ENCODE results near the gene RBM25. TPM values are rescaled to one million over a fixed set of nuclear protein-coding genes. Genes with fewer than 3 reads are reported as not detected.
"Not testable (repeated sequence)": the region's sequence is repeated elsewhere in the genome, so short reads cannot be mapped to it uniquely, and the experiment has no call there.

RBM25 gene
- total and polyA plus RNA-seq, 7 experiments from 2014 or later, result 43.0 to 168 (median 130) TPM

- H3K4me1 Mint-ChIP-seq, result peaks cover 0 to 9% (median 0%) of the 10 kb centered on the region in 7 donors
- no peaks in the 10 kb centered on the region for H3K9me3 ChIP-seq (ENCODE audit: control insufficient read depth in 2 of 3, low read length in 3 of 3)
- no peak overlapping the region for H3K4me3 Mint-ChIP-seq
- ChIA-PET POLR2A (interaction anchor here (1.4 kb wide), 1 partner anchor 32 kb away, joined by 4 read pairs; the partner anchor contains the start of gene PSEN1), CTCF (no interaction called here)
- ATAC-seq (no peak), DNase-seq (no peak)
- H3K4me3 ChIP-seq (ENCODE audit: low read length), result no peak overlapping the region
- no peaks in the 10 kb centered on the region for H3K9me3 Mint-ChIP-seq
- H3K27me3 ChIP-seq (ENCODE audit: control insufficient read depth in 2 of 2, insufficient read depth in 2 of 2, low read length in 2 of 2), result no peaks in the 10 kb centered on the region
- H3K4me1 ChIP-seq (ENCODE audit: control insufficient read depth in 2 of 2, insufficient read depth in 2 of 2, low read length in 2 of 2), result no peaks in the 10 kb centered on the region
- H3K27ac ChIP-seq (ENCODE audit: low read depth, low read length), result no peak overlapping the region
- peaks cover 24 to 65% (median 39%) of the 10 kb centered on the region in 5 donors for H3K36me3 Mint-ChIP-seq
- no peak overlapping the region for H3K27ac Mint-ChIP-seq
- H3K36me3 ChIP-seq (ENCODE audit: control insufficient read depth in 2 of 3, insufficient read depth in 3 of 3, low read length in 3 of 3), result peaks cover 7 to 56% (median 8%) of the 10 kb centered on the region in 3 experiments
- no peaks in the 10 kb centered on the region for H3K27me3 Mint-ChIP-seq
- intact Hi-C loops (cut with micrococcal nuclease), result no loop called here
Observed at GRCh38 chr14:73168274-73168673, 109.9 kb downstream of the RBM25 start.

GRCh38 chr14:73168691-73169090 is 110.4 kb downstream of the RBM25 start:
- Histone ChIP-seq H3K36me3 (ENCODE audit: control insufficient read depth in 2 of 3, insufficient read depth in 3 of 3, low read length in 3 of 3) (peaks cover 7 to 57% (median 8%) of the 10 kb centered on the region in 3 experiments), H3K4me1 (ENCODE audit: control insufficient read depth in 2 of 2, insufficient read depth in 2 of 2, low read length in 2 of 2) (no peaks in the 10 kb centered on the region), H3K27ac (ENCODE audit: low read depth, low read length) (no peak overlapping the region), H3K4me3 (ENCODE audit: low read length) (no peak overlapping the region), H3K9me3 (ENCODE audit: control insufficient read depth in 2 of 3, low read length in 3 of 3) (no peaks in the 10 kb centered on the region), H3K27me3 (ENCODE audit: control insufficient read depth in 2 of 2, insufficient read depth in 2 of 2, low read length in 2 of 2) (no peaks in the 10 kb centered on the region)
- POLR2A ChIA-PET, result no interaction called here
- Mint-ChIP-seq H3K36me3 (peaks cover 21 to 65% (median 39%) of the 10 kb centered on the region in 5 donors), H3K4me1 (peaks cover 0 to 9% (median 0%) of the 10 kb centered on the region in 7 donors), H3K27ac (no peak overlapping the region), H3K4me3 (peak overlapping the region in 1 of 10 donors; percentile 45), H3K27me3 (no peaks in the 10 kb centered on the region), H3K9me3 (no peaks in the 10 kb centered on the region)
- ATAC-seq (no peak), DNase-seq (no peak)
- intact Hi-C loops (cut with micrococcal nuclease), result no loop called here
- CTCF ChIA-PET, result no interaction called here

DNA sequence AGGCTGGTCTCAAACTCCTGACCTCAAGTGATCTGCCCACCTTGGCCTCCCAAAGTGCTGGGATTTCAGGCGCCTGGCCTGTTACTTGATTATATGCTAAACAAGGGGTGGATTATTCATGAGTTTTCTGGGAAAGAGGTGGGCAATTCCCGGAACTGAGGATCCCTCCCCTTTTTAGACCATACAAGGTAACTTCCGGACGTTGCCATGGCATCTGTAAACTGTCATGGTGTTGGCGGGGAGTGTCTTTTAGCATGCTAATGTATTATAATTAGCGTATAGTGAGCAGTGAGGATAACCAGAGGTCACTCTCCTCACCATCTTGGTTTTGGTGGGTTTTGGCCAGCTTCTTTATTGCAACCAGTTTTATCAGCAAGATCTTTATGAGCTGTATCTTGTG is 111.5 kb downstream of the RBM25 start:
- H3K9me3 Mint-ChIP-seq; H3K27me3 Mint-ChIP-seq; H3K4me3 ChIP-seq (ENCODE audit: low read length); H3K4me1 Mint-ChIP-seq; H3K27ac Mint-ChIP-seq; H3K9me3 ChIP-seq (ENCODE audit: control insufficient read depth in 2 of 3, low read length in 3 of 3); H3K4me3 Mint-ChIP-seq; H3K27me3 ChIP-seq (ENCODE audit: control insufficient read depth in 2 of 2, insufficient read depth in 2 of 2, low read length in 2 of 2); H3K27ac ChIP-seq (ENCODE audit: low read depth, low read length); ATAC-seq; POLR2A ChIA-PET; DNase-seq; H3K4me1 ChIP-seq (ENCODE audit: control insufficient read depth in 2 of 2, insufficient read depth in 2 of 2, low read length in 2 of 2): not testable (repeated sequence)
- CTCF ChIA-PET, result interaction anchor here (0.9 kb wide), 1 partner anchor 300 kb away, joined by 3 read pairs; no protein-coding TSS in a partner anchor
- intact Hi-C loops (cut with micrococcal nuclease), result loop anchor here in 1 of 2 donors (5.0 kb wide), 1 partner anchor 127 kb away; no protein-coding TSS in a partner anchor
- peaks cover 21 to 67% (median 35%) of the 10 kb centered on the region in 5 donors for H3K36me3 Mint-ChIP-seq
- H3K36me3 ChIP-seq (ENCODE audit: control insufficient read depth in 2 of 3, insufficient read depth in 3 of 3, low read length in 3 of 3), result peaks cover 7 to 60% (median 8%) of the 10 kb centered on the region in 3 experiments

- ChIA-PET POLR2A (no interaction called here), CTCF (interaction anchor here (0.9 kb wide), 1 partner anchor 299 kb away, joined by 3 read pairs; no protein-coding TSS in a partner anchor)
- Mint-ChIP-seq H3K4me1 (peaks cover 0 to 9% (median 0%) of the 10 kb centered on the region in 7 donors), H3K27ac (peak overlapping the region in 2 of 9 donors; percentile 10 to 57), H3K27me3 (no peaks in the 10 kb centered on the region), H3K36me3 (peaks cover 21 to 69% (median 35%) of the 10 kb centered on the region in 5 donors), H3K9me3 (no peaks in the 10 kb centered on the region), H3K4me3 (no peak overlapping the region)
- Histone ChIP-seq H3K4me1 (ENCODE audit: control insufficient read depth in 2 of 2, insufficient read depth in 2 of 2, low read length in 2 of 2) (no peaks in the 10 kb centered on the region), H3K36me3 (ENCODE audit: control insufficient read depth in 2 of 3, insufficient read depth in 3 of 3, low read length in 3 of 3) (peaks cover 7 to 67% (median 9%) of the 10 kb centered on the region in 3 experiments), H3K27me3 (ENCODE audit: control insufficient read depth in 2 of 2, insufficient read depth in 2 of 2, low read length in 2 of 2) (no peaks in the 10 kb centered on the region), H3K9me3 (ENCODE audit: control insufficient read depth in 2 of 3, low read length in 3 of 3) (no peaks in the 10 kb centered on the region), H3K27ac (ENCODE audit: low read depth, low read length) (no peak overlapping the region), H3K4me3 (ENCODE audit: low read length) (no peak overlapping the region)
- DNase-seq, result no peak
- no peak for ATAC-seq
- intact Hi-C loops (cut with micrococcal nuclease), result loop anchor here in 1 of 2 donors (5.0 kb wide), 1 partner anchor 127 kb away; no protein-coding TSS in a partner anchor
Observed at GRCh38 chr14:73170686-73171085, 112.4 kb downstream of the RBM25 start.

DNA sequence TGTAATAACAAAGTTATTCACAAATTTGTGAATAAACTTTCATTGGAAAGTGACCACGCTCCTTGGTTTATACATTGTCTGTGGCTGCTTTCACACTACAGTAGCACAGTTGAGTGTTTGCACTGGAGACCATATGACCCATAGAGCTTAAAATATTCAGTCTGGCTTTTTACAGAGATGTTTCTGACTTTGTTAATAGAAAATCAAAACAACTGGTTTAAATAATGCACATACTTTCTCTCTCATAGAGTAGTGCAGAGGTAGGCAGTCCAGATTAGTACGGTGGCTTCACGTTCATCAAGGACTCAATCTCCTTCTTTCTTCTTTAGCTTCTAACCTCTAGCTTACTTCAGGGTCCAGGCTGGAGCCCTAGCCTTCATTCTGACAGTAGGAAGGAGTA is 114.2 kb downstream of the RBM25 start:
- no peaks in the 10 kb centered on the region for H3K4me1 ChIP-seq (ENCODE audit: control insufficient read depth in 2 of 2, insufficient read depth in 2 of 2, low read length in 2 of 2)
- no peaks in the 10 kb centered on the region for H3K9me3 Mint-ChIP-seq
- H3K4me1 Mint-ChIP-seq, result peaks cover 0 to 9% (median 0%) of the 10 kb centered on the region in 7 donors
- no peak overlapping the region for H3K27ac ChIP-seq (ENCODE audit: low read depth, low read length)
- H3K27me3 ChIP-seq (ENCODE audit: control insufficient read depth in 2 of 2, insufficient read depth in 2 of 2, low read length in 2 of 2), result no peaks in the 10 kb centered on the region
- no peak overlapping the region for H3K27ac Mint-ChIP-seq
- H3K9me3 ChIP-seq (ENCODE audit: control insufficient read depth in 2 of 3, low read length in 3 of 3), result no peaks in the 10 kb centered on the region
- no peak overlapping the region for H3K4me3 ChIP-seq (ENCODE audit: low read length)
- no peak overlapping the region for H3K4me3 Mint-ChIP-seq
- intact Hi-C loops (cut with micrococcal nuclease), result loop anchor here (2.0 to 5.0 kb wide), 2 partner anchors 125 to 460 kb away; no protein-coding TSS in a partner anchor
- H3K36me3 ChIP-seq (ENCODE audit: control insufficient read depth in 2 of 3, insufficient read depth in 3 of 3, low read length in 3 of 3), result peaks cover 7 to 80% (median 13%) of the 10 kb centered on the region in 3 experiments
- no peaks in the 10 kb centered on the region for H3K27me3 Mint-ChIP-seq
- H3K36me3 Mint-ChIP-seq, result peaks cover 21 to 78% (median 37%) of the 10 kb centered on the region in 5 donors
- DNase-seq (no peak), ATAC-seq (no peak)
- CTCF ChIA-PET, result interaction anchor here (1.9 kb wide), 1 partner anchor 299 kb away, joined by 5 read pairs; no protein-coding TSS in a partner anchor
- POLR2A ChIA-PET, result interaction anchor here (0.6 to 0.8 kb wide), 2 partner anchors 37 to 176 kb away, joined by 3 to 4 read pairs; partner anchors contain the start of gene PSEN1

DNA sequence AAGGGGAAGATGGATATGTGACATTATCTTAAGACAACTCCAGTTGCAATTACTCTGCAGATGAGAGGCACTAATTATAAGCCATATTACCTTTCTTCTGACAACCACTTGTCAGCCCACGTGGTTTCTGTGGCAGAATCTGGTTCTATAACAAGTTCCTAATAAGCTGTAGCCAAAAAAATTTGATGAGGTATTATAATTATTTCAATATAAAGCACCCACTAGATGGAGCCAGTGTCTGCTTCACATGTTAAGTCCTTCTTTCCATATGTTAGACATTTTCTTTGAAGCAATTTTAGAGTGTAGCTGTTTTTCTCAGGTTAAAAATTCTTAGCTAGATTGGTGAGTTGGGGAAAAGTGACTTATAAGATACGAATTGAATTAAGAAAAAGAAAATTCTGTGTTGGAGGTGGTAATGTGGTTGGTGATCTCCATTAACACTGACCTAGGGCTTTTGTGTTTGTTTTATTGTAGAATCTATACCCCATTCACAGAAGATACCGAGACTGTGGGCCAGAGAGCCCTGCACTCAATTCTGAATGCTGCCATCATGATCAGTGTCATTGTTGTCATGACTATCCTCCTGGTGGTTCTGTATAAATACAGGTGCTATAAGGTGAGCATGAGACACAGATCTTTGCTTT is 114.9 kb downstream of the RBM25 start:
- H3K4me3 Mint-ChIP-seq, result no peak overlapping the region
- ATAC-seq (peak; percentile 57), DNase-seq (peak in 5 of 9 donors; percentile 4 to 25 (median 8))
- Histone ChIP-seq H3K36me3 (ENCODE audit: control insufficient read depth in 2 of 3, insufficient read depth in 3 of 3, low read length in 3 of 3) (peaks cover 7 to 86% (median 13%) of the 10 kb centered on the region in 3 experiments), H3K4me3 (ENCODE audit: low read length) (no peak overlapping the region), H3K27me3 (ENCODE audit: control insufficient read depth in 2 of 2, insufficient read depth in 2 of 2, low read length in 2 of 2) (no peaks in the 10 kb centered on the region), H3K4me1 (ENCODE audit: control insufficient read depth in 2 of 2, insufficient read depth in 2 of 2, low read length in 2 of 2) (no peaks in the 10 kb centered on the region), H3K9me3 (ENCODE audit: control insufficient read depth in 2 of 3, low read length in 3 of 3) (no peaks in the 10 kb centered on the region), H3K27ac (ENCODE audit: low read depth, low read length) (no peak overlapping the region)
- peaks cover 0 to 9% (median 0%) of the 10 kb centered on the region in 7 donors for H3K4me1 Mint-ChIP-seq
- peak overlapping the region in 3 of 9 donors; percentile 21 to 25 (median 24) for H3K27ac Mint-ChIP-seq
- no peaks in the 10 kb centered on the region for H3K9me3 Mint-ChIP-seq
- POLR2A ChIA-PET, result interaction anchor here (0.6 to 0.8 kb wide), 2 partner anchors 37 to 176 kb away, joined by 3 to 4 read pairs; partner anchors contain the start of gene PSEN1
- CTCF ChIA-PET, result interaction anchor here (0.5 to 1.9 kb wide), 2 partner anchors 288 to 298 kb away, joined by 3 to 5 read pairs; no protein-coding TSS in a partner anchor
- H3K27me3 Mint-ChIP-seq, result no peaks in the 10 kb centered on the region
- peaks cover 18 to 75% (median 38%) of the 10 kb centered on the region in 5 donors for H3K36me3 Mint-ChIP-seq
- intact Hi-C loops (cut with micrococcal nuclease), result loop anchor here (1.0 to 5.0 kb wide), 3 partner anchors 124 to 460 kb away; no protein-coding TSS in a partner anchor

Measured in naive thymus-derived CD4-positive, alpha-beta T cell (primary cell).